HFF-Myc (cell line): ENCODE results near the gene CFAP206.

Experiments used
- DNase-seq: peaks from one replicate; pipeline ENCODE4 v3.0.0-alpha.2; 2011; ENCODE audit warnings: low read depth; ENCODE audit errors: extremely low read depth
- H3K4me3 ChIP-seq: replicated peaks from 2 replicates; pipeline ENCODE4 v1.5.1; 2011; ENCODE audit warnings: low read depth, mild to moderate bottlenecking, control low read depth, low read length
- TF ChIP-seq, protein P1 (sequence below): IDR thresholded peaks from 2 replicates; pipeline ENCODE4 v1.5.1; 2012; ENCODE audit warnings: mild to moderate bottlenecking, low read depth, low read length, control low read depth; ENCODE audit errors: missing control alignments

CFAP206 gene

DNA sequence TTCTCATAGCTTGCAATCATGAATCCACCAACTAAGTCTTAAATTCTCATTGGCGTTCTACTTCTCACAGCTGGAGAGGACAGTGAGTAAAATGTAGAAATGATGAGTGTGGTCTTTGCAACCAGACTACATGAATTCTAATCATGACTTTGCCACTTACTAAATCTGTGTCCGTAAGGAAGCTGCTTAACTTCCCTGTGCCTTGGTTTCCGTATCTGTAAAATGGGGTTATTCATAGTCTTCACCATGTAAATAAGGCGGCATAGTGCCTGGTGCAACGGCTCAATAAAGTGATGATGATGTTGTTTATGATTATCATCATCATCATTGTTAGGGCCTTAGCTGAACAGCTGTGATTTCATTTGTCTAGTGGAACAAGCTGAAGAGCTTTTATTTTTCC, 12.6 kb downstream of the CFAP206 start:
- TF ChIP-seq, protein P1, sequence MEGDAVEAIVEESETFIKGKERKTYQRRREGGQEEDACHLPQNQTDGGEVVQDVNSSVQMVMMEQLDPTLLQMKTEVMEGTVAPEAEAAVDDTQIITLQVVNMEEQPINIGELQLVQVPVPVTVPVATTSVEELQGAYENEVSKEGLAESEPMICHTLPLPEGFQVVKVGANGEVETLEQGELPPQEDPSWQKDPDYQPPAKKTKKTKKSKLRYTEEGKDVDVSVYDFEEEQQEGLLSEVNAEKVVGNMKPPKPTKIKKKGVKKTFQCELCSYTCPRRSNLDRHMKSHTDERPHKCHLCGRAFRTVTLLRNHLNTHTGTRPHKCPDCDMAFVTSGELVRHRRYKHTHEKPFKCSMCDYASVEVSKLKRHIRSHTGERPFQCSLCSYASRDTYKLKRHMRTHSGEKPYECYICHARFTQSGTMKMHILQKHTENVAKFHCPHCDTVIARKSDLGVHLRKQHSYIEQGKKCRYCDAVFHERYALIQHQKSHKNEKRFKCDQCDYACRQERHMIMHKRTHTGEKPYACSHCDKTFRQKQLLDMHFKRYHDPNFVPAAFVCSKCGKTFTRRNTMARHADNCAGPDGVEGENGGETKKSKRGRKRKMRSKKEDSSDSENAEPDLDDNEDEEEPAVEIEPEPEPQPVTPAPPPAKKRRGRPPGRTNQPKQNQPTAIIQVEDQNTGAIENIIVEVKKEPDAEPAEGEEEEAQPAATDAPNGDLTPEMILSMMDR: no peak
- DNase-seq: no peak
- no peak overlapping the region for H3K4me3 ChIP-seq

GRCh38 chr6:87421576-87421975, 13.8 kb downstream of the CFAP206 start:
- no peak for DNase-seq
- TF ChIP-seq, protein P1: no peak
- H3K4me3 ChIP-seq: no peak overlapping the region

DNA sequence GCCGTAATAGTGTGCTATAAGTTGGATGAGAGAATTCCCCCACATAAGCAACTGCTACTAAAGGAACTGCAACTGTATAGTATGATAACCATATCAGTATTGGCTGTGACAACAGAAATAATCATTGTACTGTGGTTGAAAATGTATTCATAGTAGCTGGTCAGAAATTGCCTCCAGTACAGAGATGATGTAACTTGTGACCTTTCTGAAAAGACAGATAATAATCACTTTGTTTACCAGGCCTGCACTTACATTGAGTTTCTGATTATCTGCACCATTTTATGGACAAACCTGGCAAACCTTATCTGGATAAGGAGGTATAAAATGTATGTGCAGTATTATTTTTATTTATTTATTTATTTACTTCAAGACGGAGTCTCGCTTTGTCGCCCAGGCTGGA, 19.0 kb downstream of the CFAP206 start:
- no peak overlapping the region for H3K4me3 ChIP-seq
- no peak for DNase-seq
- TF ChIP-seq, protein P1: no peak

- H3K4me3 ChIP-seq: no peak overlapping the region
- TF ChIP-seq, protein P1: no peak
- no peak for DNase-seq
Measured at GRCh38 chr6:87430499-87430898, 22.7 kb downstream of the CFAP206 start.

DNA sequence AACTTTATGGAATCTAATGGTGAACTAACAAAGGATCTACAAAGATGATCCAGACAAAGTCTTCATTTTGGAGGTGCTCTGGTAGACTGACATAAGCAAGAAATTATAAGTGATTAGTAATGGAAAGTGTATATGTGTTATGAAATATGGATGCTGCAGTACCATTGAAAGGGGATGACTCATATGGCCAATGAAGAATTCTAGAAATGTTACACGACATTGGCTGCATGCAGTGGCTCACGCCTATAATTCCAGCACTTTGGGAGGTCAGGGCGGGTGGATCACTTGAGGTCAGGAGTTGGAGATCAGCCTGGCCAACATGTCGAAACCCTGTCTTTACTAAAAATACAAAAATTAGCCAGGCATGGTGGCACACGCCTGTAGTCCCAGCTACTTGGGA, 23.5 kb downstream of the CFAP206 start:
- DNase-seq: no peak
- no peak overlapping the region for H3K4me3 ChIP-seq
- TF ChIP-seq, protein P1: no peak

- no peak overlapping the region for H3K4me3 ChIP-seq
- DNase-seq: peak; percentile 59
- TF ChIP-seq, protein P1: no peak
Measured at GRCh38 chr6:87436435-87436834, 28.7 kb downstream of the CFAP206 start.

DNA sequence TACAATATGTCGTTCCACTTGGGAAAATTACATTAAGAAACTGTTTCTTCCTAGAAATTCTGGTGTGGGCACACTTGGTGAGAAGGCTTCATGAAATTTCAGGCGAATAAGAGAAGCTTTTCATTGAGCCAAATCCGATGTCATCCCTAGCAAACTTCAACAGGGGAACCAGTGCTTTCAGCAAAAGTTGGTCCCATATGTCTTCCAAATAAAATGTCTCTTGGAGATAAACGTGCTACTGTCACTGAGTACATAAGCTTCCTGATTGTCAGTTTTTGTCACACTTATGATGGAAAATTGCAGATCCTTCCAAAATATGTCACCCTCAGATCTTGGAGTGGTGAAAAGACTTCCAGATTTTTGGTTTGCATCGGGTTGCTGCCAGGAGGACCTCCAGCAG, 33.9 kb downstream of the CFAP206 start:
- no peak overlapping the region for H3K4me3 ChIP-seq
- TF ChIP-seq, protein P1: no peak
- no peak for DNase-seq
